Gastroesophageal sphincter (tissue), 4 donors: Measurements from ENCODE around the gene VSIG10L. TPM values are rescaled to one million over a fixed set of nuclear protein-coding genes. Genes with fewer than 3 reads are reported as not detected.

Source experiments
- ATAC-seq: fragments of 150-250 bp; one replicate; pipeline ENCODE4 v1.9.1; 2016; ENCODE audit warnings: mild to moderate bottlenecking, moderate library complexity
- H3K27ac ChIP-seq, 4 donors: fragments of 200-600 bp; sonication (generic) in 3 of 4; 1 replicate in 3 of 4; 2 replicates in 1 of 4; pipeline ENCODE4 v1.5.1; 2016 to 2019
- H3K27me3 ChIP-seq: fragments of 200-600 bp; sonication (generic); one replicate; pipeline ENCODE4 v1.5.1; 2019
- H3K36me3 ChIP-seq, 2 donors: fragments of 200-600 bp; sonication (generic); one replicate each; pipeline ENCODE4 v1.5.1; 2019; ENCODE audit warnings: control low read depth in 1 of 2
- H3K4me1 ChIP-seq, 3 donors: fragments of 200-600 bp; sonication (generic); 1 replicate in 2 of 3; 2 replicates in 1 of 3; pipeline ENCODE4 v1.5.1; 2016 to 2019; ENCODE audit warnings: control low read depth in 2 of 3
- H3K4me3 ChIP-seq, 2 donors: fragments of 200-600 bp; sonication (generic); one replicate each; pipeline ENCODE4 v1.5.1; 2019; ENCODE audit warnings: mild to moderate bottlenecking in 1 of 2, moderate library complexity in 1 of 2
- H3K9me3 ChIP-seq, 3 donors: fragments of 200-600 bp; sonication (generic); one replicate each; pipeline ENCODE4 v1.5.1; 2017 to 2019; ENCODE audit warnings: control low read depth in 2 of 3
- EP300 ChIP-seq: sonication (generic); formaldehyde crosslinking; IDR thresholded peaks from one replicate; pipeline ENCODE4 v1.6.1; 2017; ENCODE audit warnings: antibody characterized with exemption, mild to moderate bottlenecking
- POLR2A ChIP-seq, 2 donors: fragments of 450-650 bp; IDR thresholded peaks; one replicate each; pipeline ENCODE4 v1.6.1; 2017; ENCODE audit warnings: antibody characterized with exemption in 2 of 2, mild to moderate bottlenecking in 2 of 2, moderate library complexity in 1 of 2
- POLR2AphosphoS5 ChIP-seq: sonication (generic); formaldehyde crosslinking; IDR thresholded peaks from one replicate; pipeline ENCODE4 v1.6.1; 2017; ENCODE audit warnings: antibody characterized with exemption
- WGBS, 2 donors: methylation state at CpG; one replicate each; pipeline ENCODE4 v1.1.5; 2018; ENCODE audit warnings: low coverage in 1 of 2; 5-methylcytosine and 5-hydroxymethylcytosine counted together
- total RNA-seq, 4 donors: library from RNA; depleted of rRNA; stranded (reverse); fragments of >200 nt; gene quantifications; one replicate each; pipeline ENCODE4 v1.1.0, GENCODE V29; 2016
- TF ChIP-seq, protein P1 (sequence below), 4 experiments: fragments of 200-600 bp in 2 of 4; fragments of 450-650 bp in 2 of 4; sonication (generic) in 1 of 4; IDR thresholded peaks; one replicate each; pipeline ENCODE4 v1.5.1; 2017 to 2019; ENCODE audit warnings: antibody characterized with exemption in 4 of 4, mild to moderate bottlenecking in 2 of 4, moderate library complexity in 2 of 4

Gene VSIG10L
- total RNA-seq, 4 donors from 2014 or later: 1.5 to 3.6 (median 2.5) TPM

DNA sequence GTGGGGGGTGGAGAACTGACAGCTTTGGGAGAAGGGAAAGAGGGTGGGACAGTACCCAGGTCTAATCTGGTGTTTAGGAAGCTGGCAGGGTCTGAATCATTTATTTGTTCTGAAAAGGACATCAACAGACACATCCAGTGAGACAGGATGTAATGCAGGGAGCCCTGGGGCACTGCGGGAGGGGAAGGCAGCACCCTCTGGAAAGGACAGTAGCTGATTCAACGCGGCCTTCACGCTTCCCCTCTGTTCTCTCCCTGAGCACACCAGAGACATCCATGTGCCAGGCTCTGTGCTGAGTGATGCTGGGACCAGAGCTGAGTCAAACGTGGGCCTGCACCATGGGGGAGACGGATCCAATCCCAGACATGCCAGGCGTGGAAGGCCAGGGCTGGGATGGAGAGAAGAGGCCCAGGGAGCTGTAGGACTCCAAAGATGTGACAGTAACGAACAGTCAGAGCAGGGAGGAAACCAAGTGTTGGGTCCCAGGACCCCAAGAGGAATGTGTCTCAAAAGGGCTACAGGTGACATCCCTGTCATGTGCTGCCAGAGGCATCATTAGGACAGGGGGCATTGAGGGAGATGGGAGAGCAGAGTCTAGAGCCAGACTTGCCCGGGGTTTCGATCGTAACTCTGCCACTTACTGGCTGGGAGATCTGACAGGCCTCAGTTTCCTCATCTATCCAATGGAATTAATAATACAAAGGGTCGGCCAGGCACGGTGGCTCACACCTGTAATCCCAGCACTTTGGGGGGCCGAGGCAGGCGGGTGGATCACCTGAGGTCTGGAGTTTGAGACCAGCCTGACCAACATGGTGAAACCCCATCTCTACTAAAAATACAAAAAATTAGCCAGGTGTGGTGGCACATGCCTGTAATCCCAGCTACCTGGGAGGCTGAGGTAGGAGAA, 22.5 kb upstream of the VSIG10L start:
- no peak for ATAC-seq
- Histone ChIP-seq H3K27me3 (no peaks in the 10 kb centered on the region), H3K27ac (peak overlapping the region in 3 of 4 donors; percentile 97 to 98 (median 98)), H3K36me3 (no peaks in the 10 kb centered on the region), H3K4me1 (peaks cover 0 to 55% (median 22%) of the 10 kb centered on the region in 3 donors), H3K9me3 (no peaks in the 10 kb centered on the region), H3K4me3 (no peak overlapping the region)
- 35 to 67% methylated on average over 2 to 8 of the region's 15 CpGs for WGBS, 2 donors
- TF ChIP-seq POLR2AphosphoS5 (no peak), EP300 (no peak), POLR2A (IDR thresholded peaks at IDR 0.05) (no peak)
- TF ChIP-seq, protein P1, sequence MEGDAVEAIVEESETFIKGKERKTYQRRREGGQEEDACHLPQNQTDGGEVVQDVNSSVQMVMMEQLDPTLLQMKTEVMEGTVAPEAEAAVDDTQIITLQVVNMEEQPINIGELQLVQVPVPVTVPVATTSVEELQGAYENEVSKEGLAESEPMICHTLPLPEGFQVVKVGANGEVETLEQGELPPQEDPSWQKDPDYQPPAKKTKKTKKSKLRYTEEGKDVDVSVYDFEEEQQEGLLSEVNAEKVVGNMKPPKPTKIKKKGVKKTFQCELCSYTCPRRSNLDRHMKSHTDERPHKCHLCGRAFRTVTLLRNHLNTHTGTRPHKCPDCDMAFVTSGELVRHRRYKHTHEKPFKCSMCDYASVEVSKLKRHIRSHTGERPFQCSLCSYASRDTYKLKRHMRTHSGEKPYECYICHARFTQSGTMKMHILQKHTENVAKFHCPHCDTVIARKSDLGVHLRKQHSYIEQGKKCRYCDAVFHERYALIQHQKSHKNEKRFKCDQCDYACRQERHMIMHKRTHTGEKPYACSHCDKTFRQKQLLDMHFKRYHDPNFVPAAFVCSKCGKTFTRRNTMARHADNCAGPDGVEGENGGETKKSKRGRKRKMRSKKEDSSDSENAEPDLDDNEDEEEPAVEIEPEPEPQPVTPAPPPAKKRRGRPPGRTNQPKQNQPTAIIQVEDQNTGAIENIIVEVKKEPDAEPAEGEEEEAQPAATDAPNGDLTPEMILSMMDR (IDR thresholded peaks at IDR 0.05): no peak

- Histone ChIP-seq H3K4me3 (no peak overlapping the region), H3K27ac (peak overlapping the region in 3 of 4 donors; percentile 45 to 98 (median 97)), H3K27me3 (no peaks in the 10 kb centered on the region), H3K9me3 (no peaks in the 10 kb centered on the region), H3K4me1 (peaks cover 0 to 53% (median 17%) of the 10 kb centered on the region in 3 donors), H3K36me3 (no peaks in the 10 kb centered on the region)
- 82 to 100% methylated on average over 1 to 11 of the region's 13 CpGs for WGBS, 2 donors
- ATAC-seq: no peak
- TF ChIP-seq POLR2A (IDR thresholded peaks at IDR 0.05): no peak
- no peak for TF ChIP-seq EP300
- TF ChIP-seq POLR2AphosphoS5: no peak
- TF ChIP-seq, protein P1 (IDR thresholded peaks at IDR 0.05): no peak
These were observed 19.3 kb upstream of the VSIG10L start for GRCh38 chr19:51361239-51361638.

DNA sequence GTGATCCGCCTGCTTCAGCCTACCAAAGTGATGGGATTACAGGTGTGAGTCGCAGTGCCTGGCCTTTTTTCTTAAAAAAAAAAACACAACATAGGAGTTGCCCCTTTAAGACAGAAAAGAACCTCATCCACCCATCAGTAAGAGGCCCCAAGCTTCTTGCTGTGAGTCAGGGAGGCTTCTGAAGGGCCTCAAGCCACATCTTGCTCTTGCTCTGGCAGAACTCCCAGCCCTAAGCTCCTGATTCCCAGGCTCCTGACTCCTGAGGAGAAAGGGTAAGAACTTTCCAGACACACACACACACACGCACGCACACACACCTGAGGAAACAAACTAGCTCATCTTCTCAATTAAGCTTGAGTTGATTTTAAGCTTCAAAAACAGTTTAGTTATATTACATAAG, 17.4 kb upstream of the VSIG10L start:
- Histone ChIP-seq H3K9me3 (no peaks in the 10 kb centered on the region), H3K36me3 (no peaks in the 10 kb centered on the region), H3K4me1 (peaks cover 0 to 44% (median 6%) of the 10 kb centered on the region in 3 donors), H3K27me3 (no peaks in the 10 kb centered on the region), H3K4me3 (no peak overlapping the region), H3K27ac (peak overlapping the region in 3 of 4 donors; percentile 46 to 98 (median 58))
- TF ChIP-seq, protein P1 (IDR thresholded peaks at IDR 0.05): no peak
- TF ChIP-seq POLR2A (IDR thresholded peaks at IDR 0.05): no peak
- no peak for TF ChIP-seq EP300
- no peak for TF ChIP-seq POLR2AphosphoS5
- WGBS, 2 donors: 32 to 50% methylated on average over 2 to 3 of the region's 4 CpGs
- no peak for ATAC-seq

GRCh38 chr19:51357952-51358351, 16.0 kb upstream of the VSIG10L start:
- TF ChIP-seq POLR2A (IDR thresholded peaks at IDR 0.05) (no peak), EP300 (no peak), POLR2AphosphoS5 (no peak)
- TF ChIP-seq, protein P1 (IDR thresholded peaks at IDR 0.05): no peak
- no peak for ATAC-seq
- Histone ChIP-seq H3K4me1 (peaks cover 0 to 30% (median 4%) of the 10 kb centered on the region in 3 donors), H3K4me3 (no peak overlapping the region), H3K9me3 (no peaks in the 10 kb centered on the region), H3K36me3 (peaks cover 0 to 1% of the 10 kb centered on the region in 2 donors), H3K27ac (peak overlapping the region in 1 of 4 donors; percentile 98), H3K27me3 (no peaks in the 10 kb centered on the region)
- WGBS, 2 donors: 82 to 86% methylated on average over 3 to 4 of the region's 7 CpGs
